Stimulated activated CD8-positive, alpha-beta memory T cell treated with anti-CD3 and anti-CD28 coated beads, Interleukin-7, amount 100 ng/mL, for 48 hours (primary cell): Measurements from ENCODE around the gene PIAS1.
"Not testable (repeated sequence)": the region's sequence is repeated elsewhere in the genome, so short reads cannot be mapped to it uniquely, and the experiment has no call there.

Experiments
- DNase-seq, 2 donors: peaks; one replicate each; pipeline ENCODE4 v3.0.0-alpha.2; 2020; ENCODE audit warnings: low read depth in 1 of 2; ENCODE audit errors: extremely low read depth in 1 of 2

PIAS1 gene

DNA sequence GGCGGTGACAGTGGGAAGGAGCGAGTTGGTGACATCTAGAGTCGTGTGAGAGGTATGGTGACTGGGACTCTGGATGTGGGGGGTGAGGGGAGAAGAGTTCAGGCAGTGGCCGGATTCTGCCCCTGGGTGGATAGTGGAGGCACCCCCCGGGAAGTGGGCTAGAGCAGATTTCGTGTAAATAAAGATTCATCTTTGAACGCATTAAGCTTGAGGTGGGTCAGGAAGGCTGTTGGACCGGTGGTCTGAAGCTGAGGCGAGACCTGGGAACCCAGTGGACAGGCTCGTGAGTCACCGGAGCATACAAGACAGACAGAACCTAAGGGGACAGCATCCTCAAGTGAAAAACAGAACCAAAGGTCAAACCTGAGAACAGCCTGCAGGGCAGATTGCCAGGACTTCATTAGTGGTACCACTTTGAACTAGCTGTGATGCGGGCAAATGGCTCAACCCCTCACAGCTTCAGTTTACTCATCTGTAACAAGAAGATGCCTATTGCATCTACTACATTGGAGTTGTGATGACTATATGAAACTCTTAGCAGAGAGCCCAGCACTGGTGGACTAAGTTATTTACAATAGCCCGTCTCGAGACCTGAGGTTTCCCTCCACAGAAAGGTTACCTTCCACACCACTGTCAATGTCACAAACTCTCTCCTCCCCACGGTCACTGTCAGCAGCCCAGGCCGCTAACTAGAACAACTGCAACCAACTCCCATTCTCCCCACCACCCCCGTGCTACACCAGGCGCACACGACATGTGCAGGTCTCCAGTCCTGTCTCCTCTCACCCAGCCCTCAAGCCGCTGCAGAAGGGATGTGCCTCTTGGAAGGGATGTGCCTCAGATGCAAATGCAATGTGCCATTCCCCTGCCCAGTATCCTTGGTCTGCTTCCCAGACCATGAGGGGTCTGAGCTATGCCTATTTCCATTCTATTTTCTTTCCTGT is 176.3 kb downstream of the PIAS1 start:
- no peak for DNase-seq

DNA sequence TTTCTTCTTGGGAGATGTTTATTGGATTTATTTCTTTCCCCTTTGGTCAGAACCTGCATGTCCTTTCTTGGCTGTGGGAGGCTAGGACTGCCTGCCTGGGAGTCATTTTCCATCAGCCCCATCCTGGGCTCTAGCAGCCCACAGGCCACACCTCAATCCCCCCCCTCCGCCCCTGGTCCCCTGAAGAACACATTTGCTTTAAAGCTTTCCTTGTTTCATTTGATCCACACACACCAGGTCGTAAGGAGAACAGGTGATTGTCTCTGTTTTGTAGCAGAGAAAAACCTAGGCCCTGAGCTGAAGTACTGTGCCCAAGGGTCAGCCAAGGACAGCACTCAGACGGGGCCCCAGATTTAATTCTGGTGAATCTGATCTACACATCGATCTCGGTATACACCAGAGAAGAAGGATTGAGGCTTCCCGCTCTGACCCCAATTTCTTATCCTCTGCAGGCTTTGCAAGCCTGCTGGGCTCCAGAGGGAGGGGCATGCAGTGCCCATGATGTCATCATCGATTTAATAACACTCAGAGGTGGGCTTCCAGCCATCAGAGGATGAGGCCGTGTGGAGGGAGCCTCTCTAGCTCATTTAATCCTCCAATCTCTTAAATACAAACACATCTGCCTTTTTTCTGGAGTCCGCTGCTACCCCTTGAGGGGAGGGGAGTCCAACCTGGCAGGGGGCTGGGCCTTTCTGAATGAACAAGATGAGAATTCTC is 177.1 kb downstream of the PIAS1 start:
- DNase-seq = no peak

DNA sequence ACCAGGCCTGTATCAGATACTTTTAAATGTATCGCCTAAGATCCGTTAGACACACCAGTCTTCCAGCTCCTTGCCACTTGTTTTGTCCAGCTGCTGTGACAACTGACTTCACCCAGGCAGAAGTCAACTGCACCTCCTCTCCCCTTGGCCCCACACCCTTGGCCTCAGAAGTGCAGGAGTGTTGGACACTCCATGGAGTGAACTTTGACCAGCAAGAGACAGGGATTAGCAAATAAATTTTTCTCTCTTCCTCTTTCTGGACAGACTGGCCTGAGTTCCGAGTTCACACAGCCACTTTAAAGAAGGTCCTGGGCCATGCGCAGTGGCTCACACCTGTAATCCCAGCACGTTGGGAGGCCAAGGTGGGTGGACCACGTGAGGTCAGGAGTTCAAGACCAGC is 178.3 kb downstream of the PIAS1 start:
- no peak for DNase-seq

DNA sequence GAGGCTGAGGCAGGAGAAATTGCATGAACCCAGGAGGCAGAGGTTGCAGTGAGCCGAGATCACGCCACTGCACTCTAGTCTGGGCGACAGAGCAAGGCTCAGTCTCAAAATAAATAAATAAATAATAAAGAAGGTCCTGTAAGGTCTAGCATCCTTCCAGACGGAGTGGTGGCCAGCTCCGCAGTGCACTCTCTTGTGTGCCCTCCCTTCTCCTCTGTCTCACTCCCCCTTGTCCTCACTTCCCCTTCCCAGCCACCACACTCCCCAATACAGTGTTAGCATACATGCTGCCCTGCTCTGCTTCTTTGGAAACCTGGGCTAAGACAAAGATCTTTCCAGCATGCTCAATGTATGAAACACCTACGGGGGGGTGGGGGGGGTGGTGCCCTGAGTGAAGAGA is 178.8 kb downstream of the PIAS1 start:
- no peak for DNase-seq

DNA sequence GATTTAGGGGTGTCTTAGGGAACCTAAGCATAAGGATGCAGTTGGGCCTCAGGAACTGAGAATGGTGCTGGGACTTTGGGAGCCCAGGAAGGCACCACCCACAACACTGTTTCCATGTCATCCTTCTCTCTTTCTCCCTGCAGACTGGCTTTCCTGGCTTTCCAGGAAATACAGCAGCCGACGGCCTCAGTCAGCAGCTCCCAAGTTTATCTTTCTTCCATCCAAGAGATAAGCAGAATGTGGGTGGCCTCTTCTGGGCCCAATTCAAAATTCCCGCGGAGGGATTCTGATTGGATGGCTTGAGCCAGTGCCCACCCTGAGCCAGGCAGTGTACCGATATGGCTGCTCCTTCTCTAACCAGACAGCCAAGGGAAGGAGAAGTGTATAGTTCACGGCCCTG is 179.9 kb downstream of the PIAS1 start:
- no peak for DNase-seq

DNA sequence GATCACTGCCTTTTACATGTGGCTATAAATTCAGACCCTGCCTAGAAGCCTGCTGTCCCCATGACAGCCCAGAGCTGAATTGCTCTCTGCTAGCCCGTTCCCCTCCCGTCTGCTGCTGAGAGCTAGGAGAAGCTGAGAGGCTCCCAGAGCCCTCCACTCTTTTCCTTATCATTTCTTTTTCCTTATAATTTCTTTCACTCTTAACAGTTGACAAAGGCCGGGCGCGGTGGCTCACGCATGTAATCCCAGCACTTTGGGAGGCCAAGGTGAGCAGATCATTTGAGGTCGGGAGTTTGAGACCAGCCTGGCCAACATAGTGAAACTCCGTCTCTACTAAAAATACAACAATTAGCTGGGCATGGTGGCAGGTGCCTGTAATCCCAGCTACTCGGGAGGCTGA is 180.4 kb downstream of the PIAS1 start:
- not testable (repeated sequence) for DNase-seq

DNA sequence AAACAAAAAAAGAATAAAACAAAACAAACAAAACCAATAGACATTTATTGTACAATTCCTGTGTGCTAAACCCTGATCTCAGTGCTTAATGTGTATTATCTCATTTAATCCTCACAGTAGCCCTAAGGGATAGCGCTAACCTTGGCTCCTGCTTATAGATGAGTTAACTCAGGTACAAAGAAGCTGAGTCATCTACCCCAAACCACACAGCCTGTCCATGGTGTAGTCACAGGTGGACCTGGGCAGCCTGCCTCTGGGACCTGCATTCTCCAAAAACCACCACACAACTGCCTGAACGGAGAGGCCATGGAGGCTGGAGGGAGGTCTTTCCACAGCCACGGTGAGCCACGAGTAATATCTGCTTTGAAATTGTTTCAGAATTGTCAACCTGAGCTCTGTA is 180.9 kb downstream of the PIAS1 start:
- DNase-seq = no peak

DNA sequence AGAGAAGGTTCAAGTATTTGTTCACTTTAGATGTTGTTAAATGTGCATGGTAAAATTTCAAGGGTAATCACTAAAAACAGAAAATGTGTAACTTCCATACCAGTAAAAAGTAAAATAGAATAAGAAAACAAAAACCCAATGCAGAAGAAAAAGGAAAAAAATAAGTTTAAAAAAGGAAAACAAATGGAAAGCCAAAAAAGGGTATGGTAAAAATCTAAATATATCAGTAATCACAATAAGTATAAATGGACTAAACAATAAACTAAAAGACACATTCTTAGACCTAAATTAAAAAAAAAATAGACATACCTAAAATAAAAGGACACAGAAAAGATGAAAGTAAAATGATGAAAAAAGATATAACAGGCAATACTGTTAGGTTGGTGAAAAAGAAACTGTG is 184.9 kb downstream of the PIAS1 start:
- DNase-seq = no peak

DNA sequence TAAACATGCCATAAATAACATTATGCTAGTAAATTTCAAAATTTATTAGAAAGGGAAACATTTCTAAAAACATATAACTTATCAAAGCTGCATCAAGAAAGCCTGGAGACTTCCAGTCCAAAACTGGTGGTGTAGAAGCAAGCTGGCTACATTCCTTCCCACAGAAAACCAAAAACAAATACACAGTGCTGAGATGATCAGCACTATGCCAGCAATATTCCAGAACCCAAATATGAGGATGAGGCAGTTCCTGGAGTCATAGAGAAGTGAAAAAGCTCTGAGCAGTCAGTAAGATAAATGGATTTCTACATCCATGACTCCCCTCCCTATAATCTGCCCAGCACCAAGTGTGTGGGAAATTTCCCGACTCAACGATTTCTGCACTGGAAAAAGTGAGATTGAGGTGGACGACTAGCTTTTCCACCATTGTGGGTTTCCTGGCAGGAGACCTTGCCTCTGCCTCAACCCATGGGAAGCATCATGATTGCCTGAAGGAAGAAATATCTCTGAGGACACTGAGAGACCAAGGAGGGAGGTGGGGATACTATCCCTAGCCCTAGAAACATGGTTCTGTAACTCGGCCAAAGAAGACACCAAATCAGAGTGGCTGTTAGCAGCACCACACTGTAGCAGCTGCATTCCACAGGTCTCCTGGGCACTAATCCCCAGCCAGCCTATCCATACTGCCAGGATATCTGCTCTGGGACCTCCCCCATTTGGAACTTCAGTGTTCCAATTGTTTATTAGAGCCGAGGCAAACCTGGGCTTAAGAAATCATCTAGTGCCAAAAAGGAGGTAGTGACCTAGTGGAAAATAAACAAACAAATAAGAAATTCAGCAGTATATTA is 187.2 kb downstream of the PIAS1 start:
- DNase-seq = no peak
